HepG2 (cell line): Measurements from ENCODE around the gene ZNF831. TPM values are rescaled to one million over a fixed set of nuclear protein-coding genes. Genes with fewer than 3 reads are reported as not detected.

Source experiments
- ATAC-seq: fragments of 200-7000 bp; cut with Tn5 transposase; 3 replicates; pipeline ENCODE4 v1.9.1; 2020; ENCODE audit warnings: mild to moderate bottlenecking, moderate library complexity
- BruUV-seq: library from RNA; stranded (reverse); fragments of 400-500 nt; replicated peaks from 2 replicates; lab custom pipeline; 2021; lab: Mats Ljungman, UMichigan
- CTCF ChIA-PET: fragments of 300-600 bp; formaldehyde crosslinking; extraction: SDS; loops from one replicate; lab custom pipeline; 2021; ENCODE audit warnings: low total read pairs, inconsistent platforms, low intra/inter-chr PET ratio; lab: Yijun Ruan, JAX
- POLR2A ChIA-PET: fragments of 350-600 bp; sonication (Branson Sonifier 250); formaldehyde crosslinking; loops from one replicate; lab custom pipeline; 2020; ENCODE audit warnings: antibody characterized with exemption, inconsistent platforms; lab: Yijun Ruan, JAX
- DNase-seq: peaks from one replicate; pipeline ENCODE4 v3.0.0-alpha.2; 2015; ENCODE audit warnings: low spot score
- FAIRE-seq: peaks from 3 replicates; lab custom pipeline; 2011; peaks lifted over from hg19 to GRCh38; lab: Jason Lieb, UNC
- H2AFZ ChIP-seq: one replicate; pipeline ENCODE4 v1.6.1; 2011; ENCODE audit warnings: low read length, inconsistent platforms
- H3K27ac ChIP-seq: fragments of 300-600 bp; 3 replicates; pipeline ENCODE4 v1.8.0; 2011; ENCODE audit warnings: mixed run types, mild to moderate bottlenecking, mixed read lengths, low read length, inconsistent platforms; ENCODE audit not compliant: insufficient read depth; ENCODE audit errors: extremely low read length
- H3K27me3 ChIP-seq, 2 experiments: fragments of 200-600 bp in 1 of 2; 2 replicates in 1 of 2; 3 replicates in 1 of 2; pipeline versions ENCODE4 v1.6.0 to v1.8.0; 2011; ENCODE audit warnings: low read length in 2 of 2, mild to moderate bottlenecking in 2 of 2, moderate library complexity in 2 of 2, inconsistent platforms in 1 of 2; ENCODE audit not compliant: insufficient read depth in 2 of 2, control insufficient read depth in 1 of 2
- H3K36me3 ChIP-seq, 2 experiments: fragments of 200-600 bp in 1 of 2; replicated peaks in 1 of 2; 2 replicates in 1 of 2; 3 replicates in 1 of 2; pipeline versions ENCODE4 v1.5.1 to v1.8.0; 2011; ENCODE audit warnings: low read length in 2 of 2, inconsistent platforms in 1 of 2; ENCODE audit not compliant: insufficient read depth in 2 of 2, control insufficient read depth in 1 of 2
- H3K4me1 ChIP-seq: 2 replicates; pipeline ENCODE4 v1.5.1; 2012; ENCODE audit warnings: low read length, inconsistent platforms; ENCODE audit not compliant: insufficient read depth
- H3K4me2 ChIP-seq: 2 replicates; pipeline ENCODE4 v1.6.0; 2011; ENCODE audit warnings: low read depth, low read length, inconsistent platforms
- H3K4me3 ChIP-seq, 3 experiments: fragments of 200-600 bp in 1 of 3; sonication (generic), shearing (Covaris generic) in 1 of 3; replicated peaks in 1 of 3; 2 replicates each; pipeline ENCODE4 v1.5.1; 2011 to 2016; ENCODE audit warnings: low read length in 3 of 3, inconsistent platforms in 2 of 3, low read depth in 2 of 3, mild to moderate bottlenecking in 2 of 3, control low read depth in 1 of 3, mixed read lengths in 1 of 3; ENCODE audit not compliant: insufficient read depth in 1 of 3
- H3K79me2 ChIP-seq: one replicate; pipeline ENCODE4 v1.6.1; 2011; ENCODE audit warnings: low read length, inconsistent platforms; ENCODE audit not compliant: insufficient read depth
- H3K9ac ChIP-seq: 2 replicates; pipeline ENCODE4 v1.6.0; 2011; ENCODE audit warnings: mild to moderate bottlenecking, low read depth, low read length, inconsistent platforms; ENCODE audit not compliant: insufficient read depth
- H3K9me3 ChIP-seq: 2 replicates; pipeline ENCODE4 v1.5.1; 2012; ENCODE audit warnings: mild to moderate bottlenecking, low read length
- H4K20me1 ChIP-seq: 2 replicates; pipeline ENCODE4 v1.6.0; 2011; ENCODE audit warnings: inconsistent platforms, mild to moderate bottlenecking, low read length, moderate library complexity; ENCODE audit not compliant: insufficient read depth
- NONO ChIP-seq, 2 experiments: fragments of 450-650 bp in 1 of 2; sonication (generic) in 1 of 2; formaldehyde crosslinking in 1 of 2; IDR thresholded peaks in 1 of 2; conservative IDR thresholded peaks in 1 of 2; 2 replicates each; pipeline versions ENCODE4 v1.6.1 to v1.8.0; 2017 to 2022; ENCODE audit warnings: mild to moderate bottlenecking in 1 of 2, missing genetic modification reagents in 1 of 2, moderate library complexity in 1 of 2
- YEATS4 ChIP-seq: sonication (generic); formaldehyde crosslinking; IDR thresholded peaks from 2 replicates; pipeline ENCODE4 v1.4.0; 2020; ENCODE audit warnings: missing genetic modification reagents, borderline replicate concordance
- ZNF136 ChIP-seq: sonication (generic); formaldehyde crosslinking; IDR thresholded peaks from 2 replicates; pipeline ENCODE4 v1.8.1; 2022; ENCODE audit warnings: low read depth, mild to moderate bottlenecking, moderate library complexity, missing genetic modification reagents
- ZNF276 ChIP-seq: sonication (generic); formaldehyde crosslinking; IDR thresholded peaks from 2 replicates; pipeline ENCODE4 v1.4.0; 2020; ENCODE audit warnings: mild to moderate bottlenecking, low read depth, missing genetic modification reagents
- ZNF44 ChIP-seq: sonication (generic); formaldehyde crosslinking; IDR thresholded peaks from 2 replicates; pipeline ENCODE4 v1.5.1; 2020; ENCODE audit warnings: mild to moderate bottlenecking, missing genetic modification reagents
- ZZZ3 ChIP-seq: sonication (generic); formaldehyde crosslinking; IDR thresholded peaks from 2 replicates; pipeline ENCODE4 v1.4.0; 2020; ENCODE audit warnings: missing genetic modification reagents, mild to moderate bottlenecking, borderline replicate concordance
- WGBS: methylation state at CpG from one replicate; pipeline ENCODE4 v1.1.6; 2017; ENCODE audit warnings: low lambda C conversion rate; 5-methylcytosine and 5-hydroxymethylcytosine counted together
- in situ Hi-C: cut with HindIII; loops from 2 replicates; pipeline ENCODE4 v1.10.0; 2017; ENCODE audit warnings: low pct_unique_long_range_greater_than_20kb; ENCODE audit not compliant: extremely low pct_ligation_motif_present
- intact Hi-C: fragments of 100-400 bp; cut with micrococcal nuclease; formaldehyde crosslinking; loops from one replicate; pipeline ENCODE4 v1.10.0; 2022; ENCODE audit not compliant: unreplicated experiment
- polyA plus RNA-seq, 8 experiments: library from polyadenylated mRNA; depleted of rRNA in 3 of 8; stranded (reverse) in 7 of 8; unstranded in 1 of 8; fragments of >200 nt; fragmentation: Illumina TruSeq in 4 of 8; extraction: Trizol in 4 of 8; gene quantifications; 2 replicates each; pipeline versions ENCODE4 v1.2.1 to v1.2.3, GENCODE V29; 2011 to 2016; ENCODE audit warnings: low read depth in 4 of 8, missing spikeins in 1 of 8, mixed read lengths in 1 of 8; ENCODE audit not compliant: insufficient read depth in 1 of 8
- total RNA-seq, 5 experiments: library from RNA; depleted of rRNA; stranded (reverse); fragments of >200 nt; fragmentation: Illumina TruSeq; extraction: Trizol; gene quantifications; 2 replicates each; pipeline ENCODE4 v1.2.3, GENCODE V29; 2016; ENCODE audit warnings: low read depth in 1 of 5
- TF ChIP-seq, protein P1 (sequence below): sonication (generic); formaldehyde crosslinking; IDR thresholded peaks from 2 replicates; pipeline ENCODE4 v1.4.0; 2020; ENCODE audit warnings: mild to moderate bottlenecking, missing genetic modification reagents
- TF ChIP-seq, protein P2 (sequence below): sonication (generic); formaldehyde crosslinking; IDR thresholded peaks from 2 replicates; pipeline ENCODE4 v1.4.0; 2020; ENCODE audit warnings: mild to moderate bottlenecking, missing genetic modification reagents

The ZNF831 gene
- total and polyA plus RNA-seq, 2 of the 13 experiments (the other 11 are each of a cell fraction or from before 2014, with no cell fraction given): not detected

- DNase-seq (no peak), FAIRE-seq (no peak), ATAC-seq (no peak)
- H3K9ac ChIP-seq: no peak overlapping the region
- no peaks in the 10 kb centered on the region for H3K79me2 ChIP-seq
- no TSS peak for BruUV-seq
- H4K20me1 ChIP-seq: no peaks in the 10 kb centered on the region
- H3K9me3 ChIP-seq: no peaks in the 10 kb centered on the region
- CTCF ChIA-PET: no interaction called here
- no peaks in the 10 kb centered on the region for H3K4me1 ChIP-seq
- H3K27me3 ChIP-seq: peaks cover 2 to 37% of the 10 kb centered on the region in 2 experiments; a peak in 4 of 5 replicates
- intact Hi-C loops (no loop called here), in situ Hi-C loops (no loop called here)
- TF ChIP-seq ZNF136 (CRISPR knock-in tag): no peak
- TF ChIP-seq, protein P1, sequence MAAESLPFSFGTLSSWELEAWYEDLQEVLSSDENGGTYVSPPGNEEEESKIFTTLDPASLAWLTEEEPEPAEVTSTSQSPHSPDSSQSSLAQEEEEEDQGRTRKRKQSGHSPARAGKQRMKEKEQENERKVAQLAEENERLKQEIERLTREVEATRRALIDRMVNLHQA (CRISPR knock-in tag): no peak
- H2AFZ ChIP-seq: no peak overlapping the region
- H3K36me3 ChIP-seq: no peaks in the 10 kb centered on the region
- POLR2A ChIA-PET: no interaction called here
- H3K27ac ChIP-seq: no peak overlapping the region
- no peak overlapping the region for H3K4me2 ChIP-seq
- WGBS: 20% methylated on average over 6 of the region's 6 CpGs
- H3K4me3 ChIP-seq: no peak overlapping the region
These were observed 6.6 kb upstream of the ZNF831 start for GRCh38 chr20:59157064-59157463.

- no peak for FAIRE-seq
These were observed 6.1 kb upstream of the ZNF831 start for GRCh38 chr20:59157531-59157930.

More at GRCh38 chr20:59157531-59157930, 6.1 kb upstream of the ZNF831 start:
- no peaks in the 10 kb centered on the region for H4K20me1 ChIP-seq
- H2AFZ ChIP-seq: no peak overlapping the region
- no peak for TF ChIP-seq YEATS4 (CRISPR knock-in tag)
- TF ChIP-seq, protein P2, sequence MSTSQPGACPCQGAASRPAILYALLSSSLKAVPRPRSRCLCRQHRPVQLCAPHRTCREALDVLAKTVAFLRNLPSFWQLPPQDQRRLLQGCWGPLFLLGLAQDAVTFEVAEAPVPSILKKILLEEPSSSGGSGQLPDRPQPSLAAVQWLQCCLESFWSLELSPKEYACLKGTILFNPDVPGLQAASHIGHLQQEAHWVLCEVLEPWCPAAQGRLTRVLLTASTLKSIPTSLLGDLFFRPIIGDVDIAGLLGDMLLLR: no peak
- TF ChIP-seq ZNF276: no peak
- no peak for TF ChIP-seq ZZZ3 (CRISPR knock-in tag)
- no peak for TF ChIP-seq NONO (IDR thresholded peaks at IDR 0.05)
- no peak for TF ChIP-seq NONO (CRISPR knock-in tag; conservative IDR thresholded peaks at IDR 0.05)
- TF ChIP-seq ZNF44: no peak
- no peak for DNase-seq
- H3K9ac ChIP-seq: no peak overlapping the region
- no peaks in the 10 kb centered on the region for H3K9me3 ChIP-seq
- H3K4me1 ChIP-seq: no peaks in the 10 kb centered on the region
- no peak for ATAC-seq
- no peaks in the 10 kb centered on the region for H3K36me3 ChIP-seq
- ChIA-PET POLR2A (no interaction called here), CTCF (no interaction called here)
- H3K27me3 ChIP-seq: peaks cover 2 to 37% of the 10 kb centered on the region in 2 experiments; a peak in 4 of 5 replicates
- no peak overlapping the region for H3K27ac ChIP-seq
- in situ Hi-C loops: no loop called here
- H3K4me3 ChIP-seq: no peak overlapping the region
- BruUV-seq: no TSS peak
- no peak overlapping the region for H3K4me2 ChIP-seq
- intact Hi-C loops: no loop called here
- no peaks in the 10 kb centered on the region for H3K79me2 ChIP-seq
